ENCODE data around the gene SPPL3.
"Not testable (repeated sequence)": the region's sequence is repeated elsewhere in the genome, so short reads cannot be mapped to it uniquely, and the experiment has no call there.

SPPL3 gene

GRCh38 chr12:120814203-120814902, 89.8 kb downstream of the SPPL3 start:
- DNase-seq = no peak

GRCh38 chr12:120813588-120814153, 90.5 kb downstream of the SPPL3 start:
- no peak for DNase-seq

GRCh38 chr12:120810021-120810420, 94.1 kb downstream of the SPPL3 start:
- DNase-seq = no peak

GRCh38 chr12:120804428-120804827, 99.7 kb downstream of the SPPL3 start:
- no peak for DNase-seq

GRCh38 chr12:120801146-120801545, 103.0 kb downstream of the SPPL3 start:
- DNase-seq = no peak

GRCh38 chr12:120800665-120801064, 103.5 kb downstream of the SPPL3 start:
- DNase-seq = no peak

GRCh38 chr12:120799243-120800045, 104.7 kb downstream of the SPPL3 start:
- DNase-seq = no peak

GRCh38 chr12:120798696-120799095, 105.5 kb downstream of the SPPL3 start:
- DNase-seq = no peak

GRCh38 chr12:120797677-120798642, 106.2 kb downstream of the SPPL3 start:
- no peak for DNase-seq

GRCh38 chr12:120795441-120796178, 108.5 kb downstream of the SPPL3 start:
- no peak for DNase-seq

GRCh38 chr12:120793357-120793756, 110.8 kb downstream of the SPPL3 start:
- DNase-seq = no peak

GRCh38 chr12:120792456-120792855, 111.7 kb downstream of the SPPL3 start:
- not testable (repeated sequence) for DNase-seq

GRCh38 chr12:120791669-120792176, 112.4 kb downstream of the SPPL3 start:
- DNase-seq = no peak

GRCh38 chr12:120790114-120790513, 114.0 kb downstream of the SPPL3 start:
- no peak for DNase-seq

GRCh38 chr12:120787889-120788288, 116.3 kb downstream of the SPPL3 start:
- DNase-seq = no peak

- no peak for DNase-seq
Measured at GRCh38 chr12:120784804-120785203, 119.4 kb downstream of the SPPL3 start.

GRCh38 chr12:120783197-120783596, 121.0 kb downstream of the SPPL3 start:
- no peak for DNase-seq

GRCh38 chr12:120775862-120776552, 128.2 kb downstream of the SPPL3 start:
- DNase-seq = no peak

- no peak for DNase-seq
Measured at GRCh38 chr12:120774169-120774916, 129.8 kb downstream of the SPPL3 start.

GRCh38 chr12:120771097-120771496, 133.1 kb downstream of the SPPL3 start:
- DNase-seq = no peak

All from CD4-positive, alpha-beta T cell treated with Interleukin-17A for 1 hour (primary cell).